GM12872 (cell line): Measurements from ENCODE around the gene P2RX4.

Experiments used
- CTCF ChIP-seq: IDR thresholded peaks from 3 replicates; pipeline ENCODE4 v1.5.1; 2011; ENCODE audit warnings: low read depth, mild to moderate bottlenecking, low read length, moderate library complexity; ENCODE audit not compliant: insufficient read depth

P2RX4 gene

GRCh38 chr12:121218588-121219352 lies 8.8 kb downstream of the P2RX4 start:
- TF ChIP-seq CTCF, result no peak

GRCh38 chr12:121219353-121219986 lies 9.5 kb downstream of the P2RX4 start:
- TF ChIP-seq CTCF, result no peak

- TF ChIP-seq CTCF, result no peak
These were observed 12.9 kb downstream of the P2RX4 start for GRCh38 chr12:121222847-121223246.

GRCh38 chr12:121223292-121224285 lies 13.7 kb downstream of the P2RX4 start:
- TF ChIP-seq CTCF, result peak; percentile 69

GRCh38 chr12:121224591-121224990 lies 14.7 kb downstream of the P2RX4 start:
- no peak for TF ChIP-seq CTCF

- no peak for TF ChIP-seq CTCF
These were observed 16.5 kb downstream of the P2RX4 start for GRCh38 chr12:121226399-121226798.

GRCh38 chr12:121227294-121227693 lies 17.4 kb downstream of the P2RX4 start:
- TF ChIP-seq CTCF, result no peak
